Hepatic stellate cell (primary cell): Measurements from ENCODE around the gene TSSK1B.
"Not testable (repeated sequence)": the region's sequence is repeated elsewhere in the genome, so short reads cannot be mapped to it uniquely, and the experiment has no call there.

Experiments used
- DNase-seq: peaks from one replicate; pipeline ENCODE4 v3.0.0; 2011; ENCODE audit warnings: low spot score

Gene TSSK1B, protein sequence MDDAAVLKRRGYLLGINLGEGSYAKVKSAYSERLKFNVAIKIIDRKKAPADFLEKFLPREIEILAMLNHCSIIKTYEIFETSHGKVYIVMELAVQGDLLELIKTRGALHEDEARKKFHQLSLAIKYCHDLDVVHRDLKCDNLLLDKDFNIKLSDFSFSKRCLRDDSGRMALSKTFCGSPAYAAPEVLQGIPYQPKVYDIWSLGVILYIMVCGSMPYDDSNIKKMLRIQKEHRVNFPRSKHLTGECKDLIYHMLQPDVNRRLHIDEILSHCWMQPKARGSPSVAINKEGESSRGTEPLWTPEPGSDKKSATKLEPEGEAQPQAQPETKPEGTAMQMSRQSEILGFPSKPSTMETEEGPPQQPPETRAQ

DNA sequence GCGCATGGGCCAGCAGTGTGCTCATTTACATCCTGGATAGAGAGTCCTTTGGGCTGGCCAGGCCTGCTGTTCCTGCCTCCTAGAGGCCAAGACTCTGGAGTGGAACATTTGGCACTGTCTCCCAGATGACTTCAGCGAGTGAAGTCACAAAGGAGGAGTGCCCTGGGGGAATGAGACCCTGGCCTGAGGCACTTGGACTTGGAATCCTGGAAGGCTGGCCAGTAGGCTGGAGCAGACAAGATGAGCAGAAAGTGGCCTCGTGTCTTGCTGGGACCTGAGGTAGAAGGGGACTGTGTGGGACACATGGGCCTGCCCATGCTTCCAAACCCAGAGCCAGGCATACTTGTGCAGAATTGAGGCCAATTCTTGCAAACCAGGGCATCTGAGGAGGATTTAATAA is at the start of gene TSSK1B:
TSSK1B (minus strand) TSS at position 101 of the 400 bp plus-strand sequence. CDS start 150 bp downstream, outside the sequence.
- no peak for DNase-seq

DNA sequence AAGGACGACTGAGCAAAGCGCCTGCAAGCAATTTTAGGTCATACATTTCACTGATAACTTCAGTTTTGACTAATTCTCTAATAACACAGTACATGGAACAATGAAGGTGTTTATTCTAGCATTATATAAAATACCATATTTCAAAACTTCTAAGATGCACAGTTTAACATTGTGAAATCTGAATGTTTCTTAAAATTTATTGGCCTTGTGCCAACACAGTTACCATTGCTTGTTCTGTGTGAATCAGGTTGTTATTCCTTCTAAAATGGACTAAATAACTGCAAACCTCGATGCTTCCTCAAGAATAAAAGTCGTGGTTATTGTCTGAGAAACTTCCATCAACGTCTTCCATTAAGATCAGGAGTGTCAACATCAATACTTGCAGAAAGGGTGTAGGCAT is 45.5 kb upstream of the TSSK1B start:
- no peak for DNase-seq

DNA sequence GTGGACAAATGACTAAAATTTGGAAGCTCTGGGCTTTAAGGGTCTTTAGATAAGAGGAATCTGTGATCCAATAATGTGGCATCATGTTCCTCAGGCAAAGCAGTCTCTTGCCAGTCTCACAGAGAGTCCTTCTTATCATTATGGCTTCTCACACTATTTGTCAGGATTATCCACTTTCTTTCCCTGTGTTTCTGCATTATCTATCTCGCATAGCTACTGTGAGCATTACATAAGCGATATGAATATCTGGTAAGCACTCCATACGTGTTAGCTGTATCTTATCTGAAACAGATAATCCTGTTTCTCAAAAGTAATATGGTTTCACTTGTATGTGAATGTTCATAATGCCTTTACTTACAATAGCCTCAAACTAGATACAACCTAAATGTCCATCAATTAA is 43.9 kb upstream of the TSSK1B start:
- DNase-seq = no peak

DNA sequence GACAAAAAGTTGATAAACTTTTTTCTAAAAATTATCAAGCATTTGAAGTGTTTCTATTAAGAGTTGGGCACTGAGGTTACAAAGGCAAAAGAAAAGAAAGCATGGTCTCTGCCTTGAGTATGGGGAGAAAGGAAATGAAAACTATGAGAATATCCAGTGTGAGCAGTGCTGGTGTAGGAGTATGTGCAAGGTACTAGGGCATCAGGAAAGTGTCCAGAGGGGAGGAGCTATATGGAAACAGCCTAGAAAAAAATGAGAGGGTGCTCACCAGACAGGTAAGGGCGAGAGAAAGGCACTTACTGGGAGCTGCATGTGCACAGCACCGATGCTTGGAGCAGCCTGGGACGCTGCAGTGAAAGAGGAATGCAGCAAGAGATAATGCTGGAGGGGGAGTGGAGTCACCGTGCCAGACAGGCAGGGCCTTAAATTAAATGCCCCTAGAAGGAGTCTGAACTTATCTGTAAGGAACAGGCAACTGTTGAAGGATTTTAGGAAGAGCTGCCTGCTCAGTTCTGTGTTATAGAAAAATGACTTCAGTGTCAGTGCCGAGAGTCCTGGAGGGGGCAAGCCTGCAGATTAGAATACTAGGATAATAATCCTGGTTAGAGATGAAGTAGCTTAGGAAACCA is 39.4 kb upstream of the TSSK1B start:
- DNase-seq = no peak

DNA sequence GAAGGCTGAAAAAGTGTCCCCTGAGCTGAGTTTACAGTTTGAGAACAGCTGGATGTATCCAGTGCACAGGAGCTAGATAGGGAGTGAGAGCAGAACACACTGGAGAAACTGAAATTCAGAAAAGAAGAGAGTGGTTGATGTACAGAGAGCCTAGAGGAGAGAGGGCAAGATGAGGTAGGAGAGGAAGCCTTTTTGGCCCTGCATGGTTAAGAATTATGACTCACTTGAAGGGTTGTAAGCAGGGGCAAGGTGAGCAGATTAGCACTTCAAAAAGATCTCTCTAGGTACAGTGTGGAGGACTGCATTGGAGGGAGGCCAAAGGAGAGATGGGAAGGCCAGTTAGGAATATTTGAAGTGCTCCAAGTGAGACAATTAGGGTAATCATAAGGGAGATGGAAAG is 28.2 kb upstream of the TSSK1B start:
- no peak for DNase-seq

DNA sequence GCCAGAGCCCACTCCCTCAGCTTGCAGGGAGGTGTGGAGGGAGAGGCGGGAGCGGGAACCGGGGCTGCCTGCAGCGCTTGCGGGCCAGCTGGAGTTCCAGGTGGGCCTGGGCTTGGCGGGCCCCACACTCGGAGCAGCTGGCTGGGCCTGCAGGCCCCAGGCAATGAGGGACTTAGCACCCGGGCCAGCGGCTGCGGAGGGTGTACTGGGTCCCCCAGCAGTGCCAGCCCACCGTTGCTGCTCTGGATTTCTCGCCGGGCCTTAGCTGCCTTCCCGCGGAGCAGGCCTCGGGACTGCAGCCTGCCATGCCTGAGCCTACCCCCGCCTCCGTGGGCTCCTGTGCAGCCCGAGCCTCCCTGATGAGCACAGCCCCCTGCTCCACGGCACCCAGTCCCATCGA is 22.3 kb upstream of the TSSK1B start:
- not testable (repeated sequence) for DNase-seq

DNA sequence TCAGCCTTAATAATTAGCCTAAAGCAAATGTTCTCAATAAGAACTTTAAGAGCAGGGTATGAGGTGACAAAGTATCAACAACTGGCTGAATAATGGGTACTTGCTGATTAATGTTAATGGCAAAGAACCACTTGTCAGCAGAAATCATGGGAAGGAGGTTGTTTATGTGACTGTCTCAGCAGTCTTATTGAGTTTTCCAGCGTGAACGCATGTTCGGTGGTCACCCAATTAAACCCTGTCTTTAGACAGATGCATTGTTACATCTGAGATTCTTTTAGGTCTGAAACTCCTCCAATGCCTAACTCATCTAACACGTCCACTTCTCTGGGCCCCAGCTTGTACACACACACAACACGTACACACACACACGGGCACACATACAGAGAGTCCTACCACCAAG is 18.2 kb upstream of the TSSK1B start:
- no peak for DNase-seq

DNA sequence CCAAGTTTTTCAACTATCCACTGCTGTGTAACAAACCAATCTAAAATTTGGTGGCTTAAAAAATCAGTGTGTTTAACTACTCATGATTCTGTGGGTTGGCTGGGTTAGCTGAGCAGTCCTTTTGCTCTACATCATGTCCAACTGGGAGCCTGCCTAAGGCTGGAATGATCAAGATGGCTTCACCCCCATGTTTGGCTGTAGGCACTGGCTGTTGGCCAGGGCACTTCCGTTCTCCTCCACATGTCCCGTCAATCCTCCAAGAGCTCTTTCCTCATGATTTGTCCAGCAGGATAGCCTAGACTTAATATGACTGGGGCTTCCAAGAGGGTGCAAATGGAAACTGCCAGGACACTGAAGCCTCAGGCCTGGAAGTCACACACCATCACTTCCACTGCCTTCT is 17.0 kb upstream of the TSSK1B start:
- no peak for DNase-seq

DNA sequence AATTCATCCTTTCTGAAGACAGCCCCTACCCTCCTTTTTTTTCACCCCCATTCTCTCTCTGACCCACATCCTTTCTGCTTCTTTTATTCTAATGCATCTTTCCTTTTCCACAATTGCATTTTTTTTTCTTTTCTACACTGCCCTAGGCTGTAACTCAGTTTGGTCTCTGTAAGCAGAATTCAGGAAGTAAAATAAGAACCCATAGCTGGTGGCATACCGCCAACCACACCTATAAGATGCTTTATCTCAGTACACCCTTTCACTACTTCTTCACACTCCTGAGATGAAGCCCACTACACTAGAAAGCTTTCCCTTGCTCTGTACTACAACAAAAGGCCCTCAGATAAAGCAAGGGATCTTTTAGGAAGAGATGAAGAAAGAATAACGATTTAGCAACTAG is 16.1 kb upstream of the TSSK1B start:
- no peak for DNase-seq

DNA sequence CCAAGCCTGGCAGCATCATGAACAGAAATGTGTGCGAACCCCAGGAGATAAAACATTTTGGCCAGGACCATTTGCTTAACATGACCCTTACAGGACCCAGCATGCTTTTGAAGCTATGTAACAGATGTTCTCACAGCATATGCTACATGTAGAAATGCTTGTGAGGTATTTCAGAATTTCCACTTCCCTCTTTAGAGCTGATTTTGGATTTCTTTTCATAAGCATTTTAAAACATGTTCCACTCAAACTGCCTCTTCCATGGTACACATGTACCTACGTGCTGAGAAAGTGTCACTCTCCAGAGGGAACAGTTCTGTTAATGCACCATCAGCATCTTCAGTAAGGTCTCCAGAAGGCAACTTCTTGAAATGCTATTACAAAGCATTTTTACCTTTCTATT is 15.7 kb upstream of the TSSK1B start:
- DNase-seq = no peak

DNA sequence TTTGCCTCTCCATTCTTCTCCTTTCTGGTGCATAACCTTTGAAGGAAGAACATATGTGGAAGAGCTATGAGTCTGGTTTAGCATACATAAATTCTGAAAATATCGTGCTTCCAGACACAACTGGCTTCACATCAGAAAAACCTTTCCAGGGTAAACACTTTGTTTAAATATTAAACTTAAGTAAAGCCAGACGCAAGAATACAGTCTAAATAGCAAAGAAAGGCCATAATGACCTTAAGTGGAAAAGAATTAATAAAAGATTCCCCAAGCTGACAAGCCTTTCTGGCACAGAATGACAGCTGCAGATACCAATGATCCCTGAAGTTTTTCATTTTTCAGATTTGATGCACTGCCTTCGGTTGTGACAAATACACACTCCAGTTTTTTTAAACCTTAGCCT is 13.5 kb upstream of the TSSK1B start:
- no peak for DNase-seq

DNA sequence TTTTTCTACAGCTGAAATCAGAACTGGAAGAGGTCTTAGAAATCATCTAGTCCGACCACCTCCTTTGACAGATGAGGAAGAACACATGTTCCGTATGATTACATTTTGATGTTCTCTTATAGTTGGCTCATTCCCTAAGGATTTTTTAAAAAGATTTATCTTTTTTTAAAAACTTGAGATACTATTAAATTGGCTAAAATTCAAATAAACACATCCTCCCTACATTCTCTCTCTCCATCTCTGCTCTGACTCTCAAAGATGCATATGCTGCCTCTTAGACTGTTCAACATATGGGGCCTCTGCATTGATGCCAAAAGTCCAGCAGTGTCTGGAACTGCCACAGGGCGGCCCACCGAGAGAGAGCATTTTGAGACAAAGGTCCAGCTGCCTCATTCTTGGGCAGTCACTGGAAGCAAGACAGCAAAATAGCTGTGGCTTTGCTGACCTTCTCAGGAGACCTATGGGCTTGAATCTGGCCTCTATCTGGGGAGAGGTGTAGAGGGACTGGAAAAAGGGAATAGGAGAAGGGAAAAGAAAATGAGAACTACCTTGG is 12.8 kb upstream of the TSSK1B start:
- DNase-seq = peak; percentile 23

DNA sequence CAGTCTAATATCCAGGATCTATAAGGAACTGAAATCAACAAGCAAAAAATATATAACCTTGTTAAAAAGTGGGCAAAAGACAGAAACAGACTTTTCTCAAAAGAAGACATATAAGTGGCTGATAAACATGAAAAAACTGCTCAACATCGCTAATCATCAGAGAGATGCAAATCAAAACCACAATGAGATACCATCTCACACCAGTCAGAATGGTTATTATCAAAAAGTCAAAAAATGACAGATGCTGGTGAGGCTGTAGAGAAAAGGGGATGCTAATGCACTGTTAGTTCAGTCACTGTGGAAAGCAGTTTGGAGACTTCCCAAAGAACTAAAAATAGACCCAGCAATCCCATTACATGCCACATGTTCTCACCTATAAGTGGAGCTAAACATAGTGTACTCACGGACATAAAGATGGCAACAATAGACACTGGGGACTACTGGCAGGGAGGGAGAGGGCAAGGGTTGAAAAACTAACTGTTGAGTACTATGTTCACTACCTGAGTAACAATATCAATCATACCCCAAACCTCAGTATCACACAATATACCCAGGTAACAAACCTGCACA is 11.7 kb upstream of the TSSK1B start:
- DNase-seq = no peak

DNA sequence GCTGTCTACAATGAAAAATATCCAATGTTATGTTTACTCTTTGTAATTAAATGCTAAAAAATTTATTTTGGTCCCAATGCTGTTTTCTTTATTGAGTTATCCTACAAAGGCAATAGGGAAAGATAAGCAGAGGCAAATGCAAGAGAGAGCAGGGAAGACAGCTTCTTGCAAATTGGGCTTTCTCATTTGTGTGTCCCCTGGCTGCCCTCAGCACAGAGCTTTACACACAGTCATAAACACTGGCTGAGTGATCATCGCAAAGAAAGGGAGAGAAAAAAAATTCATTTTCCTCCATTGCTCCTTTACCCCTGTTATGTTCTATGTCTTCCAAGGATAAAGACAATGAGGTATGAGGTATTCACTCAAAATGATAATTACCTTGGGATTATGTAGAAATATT is 2.3 kb upstream of the TSSK1B start:
- DNase-seq = no peak

DNA sequence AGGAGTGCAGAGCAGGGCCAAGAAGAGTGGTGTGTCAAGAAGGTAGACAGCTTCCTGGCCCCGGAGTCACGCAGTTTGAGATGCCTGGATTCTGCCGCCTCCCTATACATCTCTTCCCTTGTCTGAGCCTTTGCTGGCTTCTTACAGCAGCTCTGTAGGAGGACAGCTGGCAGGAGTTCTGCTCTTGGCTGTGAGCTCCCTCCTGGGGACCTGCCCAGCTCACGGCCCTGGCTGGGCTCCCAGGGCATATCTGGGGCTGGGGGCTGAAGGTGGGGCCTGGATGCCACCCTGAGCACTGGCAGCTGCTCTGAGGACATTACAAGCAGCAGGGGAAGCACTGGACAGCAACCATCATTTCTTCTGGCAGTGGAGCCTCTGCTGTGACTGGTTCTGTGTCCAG is 786 bp upstream of the TSSK1B start:
- DNase-seq = no peak

DNA sequence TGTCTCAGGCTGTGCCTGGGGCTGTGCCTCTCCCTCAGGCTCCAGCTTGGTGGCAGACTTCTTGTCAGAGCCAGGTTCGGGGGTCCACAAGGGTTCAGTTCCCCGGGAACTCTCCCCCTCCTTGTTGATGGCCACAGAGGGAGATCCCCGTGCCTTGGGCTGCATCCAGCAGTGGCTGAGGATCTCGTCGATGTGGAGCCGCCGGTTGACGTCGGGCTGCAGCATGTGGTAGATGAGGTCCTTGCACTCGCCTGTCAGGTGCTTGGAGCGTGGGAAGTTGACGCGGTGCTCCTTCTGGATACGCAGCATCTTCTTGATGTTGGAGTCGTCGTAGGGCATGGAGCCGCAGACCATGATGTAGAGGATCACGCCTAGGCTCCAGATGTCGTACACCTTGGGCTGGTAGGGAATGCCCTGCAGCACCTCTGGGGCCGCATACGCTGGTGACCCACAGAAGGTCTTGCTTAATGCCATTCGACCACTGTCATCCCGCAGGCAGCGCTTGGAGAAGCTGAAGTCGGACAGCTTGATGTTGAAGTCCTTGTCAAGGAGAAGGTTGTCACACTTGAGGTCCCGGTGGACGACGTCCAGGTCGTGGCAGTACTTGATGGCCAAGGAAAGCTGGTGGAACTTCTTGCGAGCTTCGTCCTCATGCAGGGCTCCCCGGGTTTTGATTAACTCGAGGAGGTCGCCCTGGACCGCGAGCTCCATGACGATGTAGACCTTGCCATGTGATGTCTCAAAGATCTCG is 752 bp downstream of the TSSK1B start:
- no peak for DNase-seq

DNA sequence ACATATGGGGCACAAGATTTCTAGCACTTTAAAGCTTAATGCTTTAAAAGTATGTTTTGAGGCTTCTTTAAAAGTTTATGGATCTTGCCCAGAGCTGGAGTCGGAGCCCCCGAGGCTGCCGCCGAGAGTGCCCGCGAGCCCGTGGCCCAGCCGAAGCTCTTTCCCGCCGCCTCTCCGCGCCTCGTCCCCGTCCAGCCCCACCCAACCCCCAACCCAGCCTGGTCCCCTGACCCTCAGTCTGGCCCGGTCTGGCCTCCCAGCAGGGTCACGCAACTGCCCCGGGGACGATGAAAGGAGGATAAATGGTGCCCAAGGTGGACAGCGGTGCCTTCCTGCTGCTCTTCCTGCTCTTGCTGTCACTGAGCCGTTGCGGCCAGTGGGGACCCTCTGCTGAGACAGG is 1.7 kb downstream of the TSSK1B start:
- no peak for DNase-seq

DNA sequence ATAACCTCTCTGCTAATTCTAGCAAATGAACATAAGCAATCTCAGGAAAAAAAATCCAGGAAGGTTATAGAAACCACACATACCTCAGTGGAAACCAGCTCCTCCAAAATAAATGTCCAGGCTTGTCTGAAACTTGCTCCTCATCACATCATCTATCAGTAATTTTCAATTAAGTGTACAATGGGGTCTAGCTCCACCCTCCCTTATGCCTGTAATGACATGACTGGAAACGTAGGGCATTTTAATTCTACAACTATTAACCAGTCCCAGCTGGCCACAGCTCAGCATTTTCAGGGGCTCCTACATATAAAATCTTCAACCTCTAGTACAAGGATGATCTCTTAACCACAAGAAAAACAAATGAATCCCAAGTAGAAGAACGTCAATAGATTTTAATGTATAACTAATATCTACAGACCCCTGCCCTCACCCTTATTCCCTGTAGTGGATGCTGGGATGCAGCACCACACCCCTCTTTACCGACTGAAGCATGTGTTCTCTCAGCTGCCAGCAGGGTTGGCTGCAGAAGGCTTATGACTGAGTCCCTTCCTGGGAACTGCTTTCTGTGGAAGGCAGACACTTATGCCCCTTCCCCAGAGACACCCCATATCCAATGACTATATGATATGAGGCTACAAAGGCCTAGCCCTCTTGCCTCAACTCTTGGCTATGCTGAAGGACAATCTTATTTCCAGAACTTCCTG is 6.8 kb downstream of the TSSK1B start:
- DNase-seq = no peak

DNA sequence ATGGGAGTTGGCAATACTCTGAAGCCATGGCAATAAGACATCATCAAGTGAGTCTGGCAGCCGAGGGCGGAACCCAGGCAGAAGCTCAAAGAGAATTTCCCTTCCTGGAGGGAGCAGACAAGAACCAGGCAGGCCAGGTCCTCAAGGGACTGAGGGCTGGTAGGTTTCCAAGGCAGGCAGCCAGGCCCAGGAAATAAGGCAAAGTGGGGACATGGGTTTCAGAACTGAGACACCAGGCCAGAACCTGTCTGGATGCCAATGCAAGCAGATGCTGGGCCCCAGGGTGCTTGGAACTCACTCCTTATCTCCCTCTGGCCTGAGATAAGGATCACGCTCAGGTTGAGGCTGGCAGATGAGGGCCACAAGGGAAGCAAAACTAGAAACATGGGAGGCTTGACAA is 8.9 kb downstream of the TSSK1B start:
- DNase-seq = no peak

DNA sequence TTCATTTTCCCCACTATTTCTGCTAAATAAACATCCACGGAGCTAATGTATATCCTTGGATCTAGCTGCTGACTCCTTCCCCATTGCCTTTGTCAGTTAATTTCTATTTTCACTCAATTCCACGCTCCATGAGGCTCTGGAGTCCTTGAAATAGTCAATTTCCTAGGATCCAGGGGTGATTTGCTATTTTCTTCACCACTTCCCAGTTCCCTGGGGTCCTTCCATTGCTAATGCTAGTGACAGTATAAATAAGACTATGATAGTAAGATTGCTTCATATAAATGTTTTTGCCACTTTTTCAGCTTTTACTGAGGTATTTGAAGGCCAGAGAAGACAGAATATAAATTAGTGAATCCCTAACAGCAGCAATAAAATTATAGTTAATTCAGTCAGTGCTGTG is 13.1 kb downstream of the TSSK1B start:
- DNase-seq = no peak

DNA sequence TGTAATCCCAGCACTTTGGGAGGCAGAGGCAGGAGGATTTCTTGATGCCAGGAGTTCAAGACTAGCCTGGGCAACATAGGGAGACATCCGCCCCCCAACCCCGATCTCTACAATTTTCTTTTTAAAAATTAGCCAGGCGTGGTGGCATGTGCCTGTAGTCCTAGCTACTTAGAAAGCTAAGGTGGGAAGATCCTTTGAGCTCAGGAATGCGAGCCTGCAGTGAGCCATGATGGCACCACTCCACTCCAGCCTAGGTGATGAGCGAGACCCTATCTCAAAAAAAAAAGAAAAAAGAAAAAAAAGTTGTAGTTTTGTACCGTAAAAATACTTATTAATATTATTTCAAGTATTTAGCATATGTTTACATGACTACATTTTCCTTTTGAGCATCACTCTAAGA is 29.3 kb downstream of the TSSK1B start:
- no peak for DNase-seq

DNA sequence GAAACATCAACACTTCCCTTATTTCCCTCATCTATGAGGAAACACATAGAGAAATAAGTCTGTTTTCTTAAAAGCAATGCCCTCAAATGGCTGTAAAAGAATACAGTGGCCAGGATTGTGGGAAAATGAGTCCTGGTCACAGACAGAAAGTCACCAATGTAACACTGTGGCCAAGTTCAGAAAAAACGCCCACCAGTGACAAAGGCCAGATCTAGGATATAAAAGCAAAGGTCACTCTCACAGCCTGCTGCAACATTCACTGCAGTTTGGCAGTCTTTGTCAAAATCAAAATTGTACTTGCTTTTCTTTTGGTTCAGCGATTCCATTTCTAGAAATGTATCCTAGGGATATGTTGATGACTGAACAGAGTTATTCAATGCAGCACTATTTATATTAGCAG is 30.5 kb downstream of the TSSK1B start:
- no peak for DNase-seq
